SU-DHL-6 (cell line): ENCODE data around the gene DNAH14.

Experiments used
- EZH2phosphoT487 ChIP-seq: fragments of 200-600 bp; sonication (generic), shearing (Covaris generic); conservative IDR thresholded peaks from 2 replicates; pipeline ENCODE4 v1.6.1; 2018; ENCODE audit warnings: mild to moderate bottlenecking, antibody characterized with exemption, low read length, moderate library complexity, mixed read lengths
- TF ChIP-seq, protein P1 (sequence below): fragments of 200-600 bp; sonication (generic); IDR thresholded peaks from one replicate; pipeline ENCODE4 v1.5.1; 2017; ENCODE audit warnings: antibody characterized with exemption, mild to moderate bottlenecking, low read length, moderate library complexity; ENCODE audit not compliant: insufficient read depth, poor library complexity, severe bottlenecking

DNA sequence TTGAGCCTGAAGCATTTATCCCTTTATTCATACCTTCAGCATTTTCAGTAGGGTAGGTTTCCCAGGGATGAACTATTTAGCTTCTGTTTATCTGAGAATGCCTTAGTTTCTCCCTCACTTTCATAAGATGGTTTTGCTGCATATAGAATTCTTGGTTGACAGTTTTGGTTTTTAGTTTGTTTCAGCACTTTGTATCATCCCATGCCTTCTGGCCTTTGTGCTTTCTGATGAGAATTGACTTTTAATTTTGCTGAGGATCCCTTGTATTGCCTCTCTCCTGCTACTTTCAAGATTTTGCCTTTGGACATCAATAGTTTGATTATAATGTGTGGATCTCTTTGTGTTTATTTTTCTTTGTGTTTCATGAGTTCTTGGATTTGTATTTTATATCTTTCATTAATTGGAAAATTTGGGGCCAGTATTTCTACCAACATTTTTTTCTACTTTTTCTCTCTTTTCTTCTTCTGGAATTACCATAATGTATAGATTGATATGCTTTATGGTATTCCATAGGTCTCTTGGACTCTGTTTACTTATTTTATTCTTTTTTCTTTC is 261.8 kb downstream of the DNAH14 start:
- TF ChIP-seq, protein P1, sequence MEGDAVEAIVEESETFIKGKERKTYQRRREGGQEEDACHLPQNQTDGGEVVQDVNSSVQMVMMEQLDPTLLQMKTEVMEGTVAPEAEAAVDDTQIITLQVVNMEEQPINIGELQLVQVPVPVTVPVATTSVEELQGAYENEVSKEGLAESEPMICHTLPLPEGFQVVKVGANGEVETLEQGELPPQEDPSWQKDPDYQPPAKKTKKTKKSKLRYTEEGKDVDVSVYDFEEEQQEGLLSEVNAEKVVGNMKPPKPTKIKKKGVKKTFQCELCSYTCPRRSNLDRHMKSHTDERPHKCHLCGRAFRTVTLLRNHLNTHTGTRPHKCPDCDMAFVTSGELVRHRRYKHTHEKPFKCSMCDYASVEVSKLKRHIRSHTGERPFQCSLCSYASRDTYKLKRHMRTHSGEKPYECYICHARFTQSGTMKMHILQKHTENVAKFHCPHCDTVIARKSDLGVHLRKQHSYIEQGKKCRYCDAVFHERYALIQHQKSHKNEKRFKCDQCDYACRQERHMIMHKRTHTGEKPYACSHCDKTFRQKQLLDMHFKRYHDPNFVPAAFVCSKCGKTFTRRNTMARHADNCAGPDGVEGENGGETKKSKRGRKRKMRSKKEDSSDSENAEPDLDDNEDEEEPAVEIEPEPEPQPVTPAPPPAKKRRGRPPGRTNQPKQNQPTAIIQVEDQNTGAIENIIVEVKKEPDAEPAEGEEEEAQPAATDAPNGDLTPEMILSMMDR = no peak
- no peak for TF ChIP-seq EZH2phosphoT487
